HG02763 (cell line): ENCODE measurements around the gene PRPF40B.
"Not testable (repeated sequence)": the region's sequence is repeated elsewhere in the genome, so short reads cannot be mapped to it uniquely, and the experiment has no call there.

Experiments
- ATAC-seq: cut with Tn5 transposase; IDR thresholded peaks from one replicate; pipeline ENCODE4 v1.9.1; 2021; ENCODE audit warnings: mild to moderate bottlenecking, moderate library complexity; ENCODE audit not compliant: unreplicated experiment

PRPF40B gene

GRCh38 chr12:49623142-49623904 lies at the start of gene PRPF40B:
Gene PRPF40B, plus strand, starts transcription at chr12:49623561. Its CDS starts 30 bp downstream, at chr12:49623591.
- peak; percentile 71 for ATAC-seq

- no peak for ATAC-seq
Measured at GRCh38 chr12:49577589-49578315, 45.6 kb upstream of the PRPF40B start.

- no peak for ATAC-seq
Measured at GRCh38 chr12:49578471-49579112, 44.8 kb upstream of the PRPF40B start.

- no peak for ATAC-seq
Measured at GRCh38 chr12:49580572-49581535, 42.5 kb upstream of the PRPF40B start.

DNA sequence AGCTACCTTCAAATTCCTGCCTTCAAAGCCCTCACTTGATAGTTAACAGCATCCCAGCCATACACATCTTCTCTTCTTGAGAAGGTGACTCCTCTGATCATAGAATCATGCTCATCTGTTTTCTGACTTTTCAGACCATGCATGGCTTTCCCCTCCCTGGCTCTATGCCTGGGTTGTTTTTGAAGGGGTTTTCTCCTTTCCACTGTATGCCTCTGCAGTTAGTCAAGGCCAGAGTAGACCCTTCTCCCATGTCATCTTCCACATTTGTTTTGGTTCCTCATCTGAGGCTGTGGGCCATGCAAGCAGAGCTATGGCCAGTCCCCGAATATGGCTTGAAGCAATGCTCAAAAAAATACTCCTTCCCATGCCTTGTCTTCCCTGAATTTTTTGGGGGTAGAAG lies 41.2 kb upstream of the PRPF40B start:
- ATAC-seq = no peak

DNA sequence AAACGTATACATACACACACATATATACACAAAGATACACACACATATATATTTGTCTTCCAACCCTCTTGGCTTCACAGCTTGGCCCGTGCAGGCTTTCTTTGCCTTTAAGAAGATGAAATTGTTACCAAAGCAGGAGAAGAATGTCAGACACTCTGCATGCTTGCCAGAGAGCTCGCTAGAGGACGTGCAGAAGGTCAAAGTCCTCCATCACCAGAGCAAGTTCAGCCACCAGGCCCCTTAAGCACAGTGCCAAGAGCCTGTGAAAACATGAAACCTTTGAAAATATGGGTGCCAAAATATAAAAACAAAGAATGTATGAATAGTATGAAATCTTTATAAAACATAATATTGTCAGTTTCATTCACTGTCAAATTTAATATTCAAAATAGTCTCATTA lies 40.5 kb upstream of the PRPF40B start:
- no peak for ATAC-seq

DNA sequence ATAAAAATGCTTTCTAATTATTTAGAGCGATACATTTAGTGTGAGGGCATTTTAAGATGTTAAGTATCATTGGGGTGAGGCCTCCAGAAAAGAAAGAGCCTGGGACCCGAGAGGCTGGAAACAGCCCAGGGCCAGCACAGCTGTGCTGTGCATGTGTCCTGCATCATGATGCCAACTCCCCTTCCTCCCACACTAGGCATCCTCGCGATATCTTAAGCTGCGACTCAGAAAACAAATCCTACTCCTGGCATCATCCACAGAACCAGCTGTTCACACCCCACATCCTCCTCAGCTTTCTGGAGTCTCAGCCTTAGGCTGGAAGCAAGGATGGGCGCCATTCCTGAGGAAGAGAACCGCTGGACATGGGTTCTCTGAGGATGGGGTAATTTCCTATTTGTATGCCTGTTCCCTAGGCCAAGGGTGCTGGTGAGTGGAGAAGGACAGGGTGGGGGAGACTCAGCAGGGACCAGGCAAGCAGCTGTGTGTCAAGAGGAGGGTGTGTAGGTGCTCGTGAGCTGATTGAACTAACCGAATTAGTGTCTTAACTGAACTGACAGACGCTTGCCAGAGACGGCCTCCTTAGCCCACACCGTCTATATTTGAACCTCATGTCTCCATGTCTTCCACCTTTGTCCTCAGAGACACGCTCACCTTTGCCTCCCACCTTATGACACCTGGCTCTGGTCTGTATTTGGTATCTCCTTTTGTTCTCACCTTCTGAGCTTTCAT lies 39.8 kb upstream of the PRPF40B start:
- no peak for ATAC-seq

DNA sequence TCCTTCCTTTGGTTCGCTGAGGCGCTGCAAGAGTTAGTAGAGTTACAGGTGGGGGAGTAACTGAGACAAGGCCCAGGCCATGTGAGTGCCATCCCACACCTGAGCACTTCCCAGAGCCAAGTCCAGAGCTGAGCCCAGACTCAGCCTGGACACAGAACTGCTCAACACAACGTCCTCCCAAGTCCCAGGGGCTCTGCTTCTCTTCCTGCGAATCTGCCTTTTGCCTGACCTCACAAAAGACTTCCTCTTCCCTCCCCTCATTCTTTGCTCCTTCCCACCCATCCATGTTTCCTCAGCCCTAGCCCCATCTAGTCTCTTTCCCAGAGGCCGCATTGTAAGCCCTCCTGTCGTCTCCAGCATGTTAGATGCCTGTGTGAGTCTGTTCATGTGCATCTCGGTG lies 38.8 kb upstream of the PRPF40B start:
- no peak for ATAC-seq

- ATAC-seq = no peak
Measured at GRCh38 chr12:49585477-49586459, 37.6 kb upstream of the PRPF40B start.

DNA sequence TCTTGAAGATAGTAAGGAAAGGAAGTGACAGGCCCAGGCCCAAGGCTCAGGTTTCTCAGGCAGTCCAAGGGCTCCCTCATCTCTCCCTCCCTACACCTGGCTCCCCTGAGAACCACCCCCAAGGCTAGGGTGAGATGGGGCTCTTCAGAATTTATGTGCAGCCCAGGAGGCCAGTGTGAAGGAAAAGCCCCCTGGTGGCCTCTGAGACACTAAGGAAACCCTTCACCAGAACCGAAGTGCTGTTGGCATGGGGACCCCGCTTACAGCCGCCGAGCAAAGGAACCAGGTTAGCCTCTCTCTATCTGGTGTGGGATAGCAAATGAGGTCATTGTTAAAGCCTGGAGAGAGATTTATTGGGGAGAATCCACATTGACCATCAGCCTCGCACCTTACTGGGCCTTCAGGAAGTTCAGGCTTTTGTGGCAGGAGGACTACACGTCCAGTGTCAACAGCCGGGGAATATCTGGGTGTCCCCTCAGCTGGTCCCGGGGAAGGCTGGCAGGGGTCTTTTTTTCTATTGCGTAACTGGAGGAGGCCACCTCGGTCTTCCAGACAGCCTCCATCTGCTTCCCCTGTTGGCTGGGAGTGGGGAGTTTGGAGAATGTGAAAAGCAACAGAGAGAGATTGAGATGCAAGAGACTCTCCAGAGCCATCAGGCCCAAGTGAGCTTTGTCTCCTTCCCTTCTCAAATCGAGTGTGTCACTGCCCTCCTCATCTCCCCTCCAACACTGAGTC lies 36.0 kb upstream of the PRPF40B start:
- no peak for ATAC-seq

GRCh38 chr12:49588281-49588680 lies 35.1 kb upstream of the PRPF40B start:
- ATAC-seq = no peak

- no peak for ATAC-seq
Measured at GRCh38 chr12:49588721-49589516, 34.4 kb upstream of the PRPF40B start.

- no peak for ATAC-seq
Measured at GRCh38 chr12:49598527-49598926, 24.8 kb upstream of the PRPF40B start.

- no peak for ATAC-seq
Measured at GRCh38 chr12:49599961-49600360, 23.4 kb upstream of the PRPF40B start.

- ATAC-seq = no peak
Measured at GRCh38 chr12:49603721-49604120, 19.6 kb upstream of the PRPF40B start.

- ATAC-seq = no peak
Measured at GRCh38 chr12:49604856-49605255, 18.5 kb upstream of the PRPF40B start.

GRCh38 chr12:49605539-49605938 lies 17.8 kb upstream of the PRPF40B start, which contains the start of gene FAM186B:
Gene FAM186B, minus strand, starts transcription at chr12:49605639. Its CDS starts 162 bp downstream, at chr12:49605477.
- not testable (repeated sequence) for ATAC-seq
